ENCODE measurements around the gene HNRNPF. TPM values are rescaled to one million over a fixed set of nuclear protein-coding genes. Genes with fewer than 3 reads are reported as not detected.

HNRNPF gene
- total and polyA plus RNA-seq, 7 donors = 101 to 194 (median 134) TPM

GRCh38 chr10:43386549-43386948, 22.4 kb downstream of the HNRNPF start:
- Histone ChIP-seq H3K9me3 (no peaks in the 10 kb centered on the region), H3K27me3 (no peaks in the 10 kb centered on the region), H3K4me1 (peaks cover 0 to 12% (median 10%) of the 10 kb centered on the region in 4 donors), H3K36me3 (peaks cover 4 to 73% (median 46%) of the 10 kb centered on the region in 4 donors), H3K27ac (no peak overlapping the region), H3K4me3 (no peak overlapping the region)
- TF ChIP-seq EP300 (IDR thresholded peaks at IDR 0.05) (no peak), POLR2AphosphoS5 (IDR thresholded peaks at IDR 0.05) (no peak), POLR2A (IDR thresholded peaks at IDR 0.05) (no peak)
- TF ChIP-seq, protein P1, sequence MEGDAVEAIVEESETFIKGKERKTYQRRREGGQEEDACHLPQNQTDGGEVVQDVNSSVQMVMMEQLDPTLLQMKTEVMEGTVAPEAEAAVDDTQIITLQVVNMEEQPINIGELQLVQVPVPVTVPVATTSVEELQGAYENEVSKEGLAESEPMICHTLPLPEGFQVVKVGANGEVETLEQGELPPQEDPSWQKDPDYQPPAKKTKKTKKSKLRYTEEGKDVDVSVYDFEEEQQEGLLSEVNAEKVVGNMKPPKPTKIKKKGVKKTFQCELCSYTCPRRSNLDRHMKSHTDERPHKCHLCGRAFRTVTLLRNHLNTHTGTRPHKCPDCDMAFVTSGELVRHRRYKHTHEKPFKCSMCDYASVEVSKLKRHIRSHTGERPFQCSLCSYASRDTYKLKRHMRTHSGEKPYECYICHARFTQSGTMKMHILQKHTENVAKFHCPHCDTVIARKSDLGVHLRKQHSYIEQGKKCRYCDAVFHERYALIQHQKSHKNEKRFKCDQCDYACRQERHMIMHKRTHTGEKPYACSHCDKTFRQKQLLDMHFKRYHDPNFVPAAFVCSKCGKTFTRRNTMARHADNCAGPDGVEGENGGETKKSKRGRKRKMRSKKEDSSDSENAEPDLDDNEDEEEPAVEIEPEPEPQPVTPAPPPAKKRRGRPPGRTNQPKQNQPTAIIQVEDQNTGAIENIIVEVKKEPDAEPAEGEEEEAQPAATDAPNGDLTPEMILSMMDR (IDR thresholded peaks at IDR 0.05) = no peak
- intact Hi-C loops (cut with DNase I) = no loop called here
- no peak for DNase-seq
- WGBS, 2 donors = 90 to 93% methylated on average over 4 of the region's 4 CpGs

DNA sequence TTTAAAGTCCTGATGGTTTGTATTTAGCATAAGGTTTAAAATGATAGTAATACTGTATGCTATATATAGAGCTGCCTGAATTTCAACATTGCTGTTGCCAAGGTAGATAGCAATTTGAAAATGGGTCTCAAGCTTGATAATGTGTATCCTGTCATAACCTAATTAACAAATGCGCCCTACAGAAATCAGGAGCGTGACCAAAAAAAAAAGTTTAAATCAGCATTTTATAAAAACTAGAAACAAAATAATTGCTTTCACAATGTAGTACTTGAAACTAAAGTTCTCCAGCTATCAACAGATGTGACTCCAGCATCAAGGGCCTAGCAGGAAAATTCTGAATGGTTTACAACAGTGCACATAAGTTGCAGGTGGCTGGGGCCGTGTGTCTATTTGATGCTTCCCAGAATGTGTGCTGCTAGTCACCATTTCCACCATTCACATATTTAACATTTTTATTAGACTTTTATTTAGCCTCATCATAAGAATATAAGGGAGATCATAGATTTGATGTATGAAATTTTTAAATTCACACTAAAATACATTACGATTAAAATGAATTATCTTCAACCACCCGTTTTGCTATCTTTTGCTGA, 23.5 kb downstream of the HNRNPF start:
- peak; percentile 24 for DNase-seq
- intact Hi-C loops (cut with DNase I) = no loop called here
- Histone ChIP-seq H3K4me3 (no peak overlapping the region), H3K4me1 (peaks cover 0 to 5% (median 3%) of the 10 kb centered on the region in 4 donors), H3K27me3 (no peaks in the 10 kb centered on the region), H3K36me3 (peaks cover 4 to 62% (median 36%) of the 10 kb centered on the region in 4 donors), H3K27ac (no peak overlapping the region), H3K9me3 (no peaks in the 10 kb centered on the region)
- WGBS, 2 donors = 78 to 86% methylated on average over 5 of the region's 5 CpGs
- TF ChIP-seq POLR2A (IDR thresholded peaks at IDR 0.05) = no peak
- TF ChIP-seq, protein P1 (IDR thresholded peaks at IDR 0.05) = no peak
- TF ChIP-seq POLR2AphosphoS5 (IDR thresholded peaks at IDR 0.05) = no peak
- TF ChIP-seq EP300 (IDR thresholded peaks at IDR 0.05) = no peak

DNA sequence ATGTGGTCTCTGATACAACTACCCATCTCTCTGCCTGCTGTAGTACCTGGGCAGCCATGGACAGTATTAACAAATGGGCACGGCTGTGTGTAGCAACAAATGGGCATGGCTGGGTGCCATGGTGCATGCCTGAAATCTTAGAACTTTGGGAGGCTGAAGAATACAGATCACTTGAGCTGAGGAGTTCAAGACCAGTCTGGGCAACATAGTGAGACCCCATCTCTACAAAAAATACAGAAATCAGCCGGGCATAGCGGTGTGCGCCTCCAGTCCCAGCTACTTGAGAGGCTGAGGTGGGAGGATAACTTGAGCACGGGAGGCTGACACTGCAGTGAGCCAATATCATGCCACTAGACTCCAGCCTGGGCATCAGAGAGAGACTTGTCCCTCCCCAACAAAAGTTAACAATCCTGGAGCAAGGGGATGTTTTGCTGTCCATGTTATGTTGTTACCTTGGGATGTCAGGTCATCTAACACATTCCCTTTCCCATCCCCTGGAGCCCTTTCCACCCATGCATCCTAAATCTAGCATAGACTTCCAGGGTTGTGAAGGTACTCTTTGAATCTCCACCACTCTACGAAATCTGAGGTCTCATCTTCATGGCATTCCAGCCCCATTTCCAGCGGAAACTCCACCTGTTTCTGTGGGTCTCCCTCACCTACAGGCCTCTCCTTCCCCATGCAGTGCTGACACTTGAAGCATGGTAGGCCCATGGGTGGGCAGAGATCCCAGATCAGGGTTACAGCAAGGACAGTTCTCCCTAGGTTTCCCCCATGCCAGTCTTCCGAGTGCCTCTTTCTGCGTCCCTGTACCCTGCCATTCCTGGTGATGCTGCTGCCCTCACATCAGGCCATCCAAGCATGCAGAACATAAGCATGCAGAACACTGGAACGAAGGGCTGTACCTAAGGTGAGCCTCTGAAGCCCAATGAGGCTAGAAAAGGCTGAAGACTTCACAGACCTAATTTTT, 24.4 kb downstream of the HNRNPF start:
- Histone ChIP-seq H3K4me3 (no peak overlapping the region), H3K36me3 (peaks cover 4 to 53% (median 29%) of the 10 kb centered on the region in 4 donors)
- peak; percentile 58 for DNase-seq

DNA sequence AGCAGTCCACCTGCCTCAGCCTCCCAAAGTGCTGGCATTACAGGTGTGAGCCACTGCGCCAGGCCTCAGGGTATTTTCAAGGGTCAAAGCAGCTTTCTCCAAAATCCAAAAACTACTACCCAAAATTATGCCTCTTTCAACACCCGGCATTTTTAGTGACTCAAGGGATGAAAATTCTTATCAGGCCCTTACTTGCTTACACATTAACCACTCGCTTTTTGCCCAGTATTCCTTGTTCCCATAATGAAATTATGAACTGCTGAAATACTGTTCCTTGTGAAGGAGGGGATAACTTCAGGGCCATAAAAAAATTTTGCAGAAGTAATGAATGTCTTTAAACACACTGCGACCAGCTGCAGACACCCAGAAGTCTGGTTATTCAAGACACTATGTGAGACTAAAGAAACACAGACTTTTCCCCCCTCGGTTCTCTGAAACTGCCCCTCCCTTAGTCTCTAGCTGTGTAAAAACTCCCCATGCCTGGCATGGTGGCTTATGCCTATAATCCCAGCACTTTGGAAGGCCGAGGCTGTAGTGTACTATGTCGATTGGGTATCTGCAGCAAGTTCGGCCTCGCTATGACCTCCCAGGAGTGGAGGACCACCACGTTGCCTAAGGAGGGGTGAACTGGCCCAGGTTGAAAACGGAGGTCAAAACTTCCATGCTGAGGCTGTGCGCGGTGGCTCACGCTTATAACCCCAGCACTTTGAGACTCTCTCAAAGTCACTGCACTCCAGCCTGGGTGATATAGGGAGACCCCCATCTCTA, 25.6 kb downstream of the HNRNPF start:
- peaks cover 4 to 41% (median 21%) of the 10 kb centered on the region in 4 donors for H3K36me3 ChIP-seq
- TF ChIP-seq, protein P1 (IDR thresholded peaks at IDR 0.05) = no peak
- peak in 1 of 4 donors; percentile 3 for TF ChIP-seq POLR2AphosphoS5 (IDR thresholded peaks at IDR 0.05)
- H3K4me3 ChIP-seq = no peak overlapping the region
- H3K9me3 ChIP-seq = no peaks in the 10 kb centered on the region
- 39 to 71% methylated on average over 14 of the region's 14 CpGs for WGBS, 2 donors
- H3K4me1 ChIP-seq = no peaks in the 10 kb centered on the region
- H3K27me3 ChIP-seq = no peaks in the 10 kb centered on the region
- intact Hi-C loops (cut with DNase I) = no loop called here
- H3K27ac ChIP-seq = no peak overlapping the region
- peak; percentile 45 for DNase-seq

More for the DNA sequence above, 24.4 kb downstream of the HNRNPF start:
- no peak for TF ChIP-seq POLR2A (IDR thresholded peaks at IDR 0.05)
- peak in 2 of 4 donors; percentile 11 to 25 for TF ChIP-seq POLR2AphosphoS5 (IDR thresholded peaks at IDR 0.05)
- WGBS, 2 donors = 84 to 88% methylated on average over 10 of the region's 10 CpGs
- Histone ChIP-seq H3K27ac (no peak overlapping the region), H3K27me3 (no peaks in the 10 kb centered on the region), H3K9me3 (no peaks in the 10 kb centered on the region), H3K4me1 (no peaks in the 10 kb centered on the region)
- intact Hi-C loops (cut with DNase I) = no loop called here
